ENCODE results near the gene CUEDC1.

Gene CUEDC1

GRCh38 chr17:57993471-57994365 lies 38.5 kb upstream of the CUEDC1 start:
- no peak for TF ChIP-seq CTCF (IDR thresholded peaks at IDR 0.05)
- Mint-ChIP-seq H3K4me3 (peak overlapping the region; percentile 18), H3K9me3 (no peaks in the 10 kb centered on the region), H3K36me3 (ENCODE audit: low read depth) (peaks cover 9% of the 10 kb centered on the region), H3K27me3 (ENCODE audit: low read depth, poor library complexity) (no peaks in the 10 kb centered on the region), H3K27ac (peak overlapping the region; percentile 92), H3K4me1 (peaks cover 69% of the 10 kb centered on the region)
- DNase-seq: no peak

- Mint-ChIP-seq H3K36me3 (ENCODE audit: low read depth) (no peaks in the 10 kb centered on the region), H3K4me1 (peaks cover 75% of the 10 kb centered on the region), H3K27ac (no peak overlapping the region), H3K9me3 (no peaks in the 10 kb centered on the region), H3K27me3 (ENCODE audit: low read depth, poor library complexity) (no peaks in the 10 kb centered on the region), H3K4me3 (no peak overlapping the region)
- DNase-seq: no peak
- TF ChIP-seq CTCF (IDR thresholded peaks at IDR 0.05): no peak
Observed at GRCh38 chr17:57991537-57991936, 36.3 kb upstream of the CUEDC1 start.

GRCh38 chr17:57990037-57990436 lies 34.8 kb upstream of the CUEDC1 start:
- no peaks in the 10 kb centered on the region for H3K9me3 Mint-ChIP-seq
- H3K4me1 Mint-ChIP-seq: peaks cover 82% of the 10 kb centered on the region
- H3K27ac Mint-ChIP-seq: peak overlapping the region; percentile 70
- H3K36me3 Mint-ChIP-seq (ENCODE audit: low read depth): no peaks in the 10 kb centered on the region
- H3K4me3 Mint-ChIP-seq: peak overlapping the region; percentile 94
- no peak for TF ChIP-seq CTCF (IDR thresholded peaks at IDR 0.05)
- no peaks in the 10 kb centered on the region for H3K27me3 Mint-ChIP-seq (ENCODE audit: low read depth, poor library complexity)
- DNase-seq: no peak

- no peaks in the 10 kb centered on the region for H3K27me3 Mint-ChIP-seq (ENCODE audit: low read depth, poor library complexity)
- no peak for DNase-seq
- peak overlapping the region; percentile 94 for H3K4me3 Mint-ChIP-seq
Observed at GRCh38 chr17:57988301-57989250, 33.4 kb upstream of the CUEDC1 start.

More at GRCh38 chr17:57988301-57989250, 33.4 kb upstream of the CUEDC1 start:
- no peak for TF ChIP-seq CTCF (IDR thresholded peaks at IDR 0.05)
- H3K36me3 Mint-ChIP-seq (ENCODE audit: low read depth): no peaks in the 10 kb centered on the region
- H3K4me1 Mint-ChIP-seq: peaks cover 82% of the 10 kb centered on the region
- H3K9me3 Mint-ChIP-seq: no peaks in the 10 kb centered on the region
- peak overlapping the region; percentile 97 for H3K27ac Mint-ChIP-seq
